ENCODE measurements around the gene SOX10. TPM values are rescaled to one million over a fixed set of nuclear protein-coding genes. Genes with fewer than 3 reads are reported as not detected.

Gene SOX10
- total RNA-seq, 1 donor from 2014 or later, result 0.34 TPM

GRCh38 chr22:37990862-37991261 lies 6.5 kb upstream of the SOX10 start:
- TF ChIP-seq EZH2 (IDR thresholded peaks at IDR 0.05; ENCODE audit: insufficient read depth, low read length), result no peak
- TF ChIP-seq CTCF (IDR thresholded peaks at IDR 0.05; ENCODE audit: insufficient read depth, low read depth, low read length), result no peak

GRCh38 chr22:37990301-37990700 lies 5.9 kb upstream of the SOX10 start:
- H3K9me3 Mint-ChIP-seq (ENCODE audit: unreplicated experiment), result no peaks in the 10 kb centered on the region
- H2AFZ ChIP-seq (ENCODE audit: low read depth, low read length), result no peak overlapping the region
- no peaks in the 10 kb centered on the region for H3K9me3 ChIP-seq (ENCODE audit: insufficient read depth, low read depth, low read length)
- H3K27me3 Mint-ChIP-seq (ENCODE audit: low read depth, unreplicated experiment), result peaks cover 12% of the 10 kb centered on the region
- no peak for DNase-seq (ENCODE audit: low read depth)
- H3K36me3 ChIP-seq (ENCODE audit: insufficient read depth, low read length), result no peaks in the 10 kb centered on the region
- no peak for FAIRE-seq
- TF ChIP-seq CTCF (IDR thresholded peaks at IDR 0.05; ENCODE audit: insufficient read depth, low read depth, low read length) (no peak), EZH2 (IDR thresholded peaks at IDR 0.05; ENCODE audit: insufficient read depth, low read length) (no peak)
- no peaks in the 10 kb centered on the region for H3K4me1 ChIP-seq (ENCODE audit: insufficient read depth, low read length)
- H3K36me3 Mint-ChIP-seq (ENCODE audit: low read depth, unreplicated experiment), result peaks cover 2% of the 10 kb centered on the region
- no peak overlapping the region for H3K4me3 ChIP-seq (ENCODE audit: insufficient read depth, low read depth, low read length)
- H3K4me1 Mint-ChIP-seq (ENCODE audit: low read depth, unreplicated experiment), result no peaks in the 10 kb centered on the region
- no peaks in the 10 kb centered on the region for H3K27me3 ChIP-seq (ENCODE audit: insufficient read depth, low read length)
- H3K4me3 Mint-ChIP-seq (ENCODE audit: unreplicated experiment), result no peak overlapping the region
- H3K27ac ChIP-seq (ENCODE audit: low read depth, low read length), result no peak overlapping the region
- H3K79me2 ChIP-seq (ENCODE audit: insufficient read depth, low read length), result no peaks in the 10 kb centered on the region
- H4K20me1 ChIP-seq (ENCODE audit: insufficient read depth, low read length), result no peaks in the 10 kb centered on the region
- H3K4me2 ChIP-seq (ENCODE audit: low read length), result no peak overlapping the region
- no peak overlapping the region for H3K27ac Mint-ChIP-seq (ENCODE audit: unreplicated experiment)
- no peak overlapping the region for H3K9ac ChIP-seq (ENCODE audit: low read length)

More at GRCh38 chr22:37990862-37991261, 6.5 kb upstream of the SOX10 start:
- Mint-ChIP-seq H3K4me3 (ENCODE audit: unreplicated experiment) (no peak overlapping the region), H3K9me3 (ENCODE audit: unreplicated experiment) (no peaks in the 10 kb centered on the region), H3K27me3 (ENCODE audit: low read depth, unreplicated experiment) (peaks cover 7% of the 10 kb centered on the region), H3K36me3 (ENCODE audit: low read depth, unreplicated experiment) (peaks cover 2% of the 10 kb centered on the region), H3K4me1 (ENCODE audit: low read depth, unreplicated experiment) (no peaks in the 10 kb centered on the region), H3K27ac (ENCODE audit: unreplicated experiment) (no peak overlapping the region)
- no peaks in the 10 kb centered on the region for H3K9me3 ChIP-seq (ENCODE audit: insufficient read depth, low read depth, low read length)
- H3K27ac ChIP-seq (ENCODE audit: low read depth, low read length), result no peak overlapping the region
- H3K9ac ChIP-seq (ENCODE audit: low read length), result no peak overlapping the region
- no peak for FAIRE-seq
- no peaks in the 10 kb centered on the region for H3K36me3 ChIP-seq (ENCODE audit: insufficient read depth, low read length)
- H4K20me1 ChIP-seq (ENCODE audit: insufficient read depth, low read length), result no peaks in the 10 kb centered on the region
- no peaks in the 10 kb centered on the region for H3K79me2 ChIP-seq (ENCODE audit: insufficient read depth, low read length)
- no peaks in the 10 kb centered on the region for H3K27me3 ChIP-seq (ENCODE audit: insufficient read depth, low read length)
- H3K4me2 ChIP-seq (ENCODE audit: low read length), result no peak overlapping the region
- no peak overlapping the region for H2AFZ ChIP-seq (ENCODE audit: low read depth, low read length)
- H3K4me1 ChIP-seq (ENCODE audit: insufficient read depth, low read length), result no peaks in the 10 kb centered on the region
- H3K4me3 ChIP-seq (ENCODE audit: insufficient read depth, low read depth, low read length), result no peak overlapping the region
- DNase-seq (ENCODE audit: low read depth), result no peak

- H3K4me1 ChIP-seq (ENCODE audit: insufficient read depth, low read length), result no peaks in the 10 kb centered on the region
- no peaks in the 10 kb centered on the region for H3K79me2 ChIP-seq (ENCODE audit: insufficient read depth, low read length)
- H3K27ac ChIP-seq (ENCODE audit: low read depth, low read length), result no peak overlapping the region
- H3K4me3 ChIP-seq (ENCODE audit: insufficient read depth, low read depth, low read length), result no peak overlapping the region
- H3K27me3 ChIP-seq (ENCODE audit: insufficient read depth, low read length), result no peaks in the 10 kb centered on the region
- peaks cover 2% of the 10 kb centered on the region for H3K36me3 Mint-ChIP-seq (ENCODE audit: low read depth, unreplicated experiment)
- no peaks in the 10 kb centered on the region for H4K20me1 ChIP-seq (ENCODE audit: insufficient read depth, low read length)
- no peak overlapping the region for H3K4me3 Mint-ChIP-seq (ENCODE audit: unreplicated experiment)
- DNase-seq (ENCODE audit: low read depth) (no peak), FAIRE-seq (no peak)
- H3K36me3 ChIP-seq (ENCODE audit: insufficient read depth, low read length), result no peaks in the 10 kb centered on the region
- peaks cover 12% of the 10 kb centered on the region for H3K27me3 Mint-ChIP-seq (ENCODE audit: low read depth, unreplicated experiment)
- no peaks in the 10 kb centered on the region for H3K9me3 ChIP-seq (ENCODE audit: insufficient read depth, low read depth, low read length)
- H2AFZ ChIP-seq (ENCODE audit: low read depth, low read length), result no peak overlapping the region
- no peak overlapping the region for H3K4me2 ChIP-seq (ENCODE audit: low read length)
- no peak for TF ChIP-seq EZH2 (IDR thresholded peaks at IDR 0.05; ENCODE audit: insufficient read depth, low read length)
- no peak for TF ChIP-seq CTCF (IDR thresholded peaks at IDR 0.05; ENCODE audit: insufficient read depth, low read depth, low read length)
- no peaks in the 10 kb centered on the region for H3K4me1 Mint-ChIP-seq (ENCODE audit: low read depth, unreplicated experiment)
- H3K9me3 Mint-ChIP-seq (ENCODE audit: unreplicated experiment), result no peaks in the 10 kb centered on the region
- H3K27ac Mint-ChIP-seq (ENCODE audit: unreplicated experiment), result no peak overlapping the region
- no peak overlapping the region for H3K9ac ChIP-seq (ENCODE audit: low read length)
Observed at GRCh38 chr22:37989146-37990045, 5.0 kb upstream of the SOX10 start.

Measured in astrocyte (in vitro differentiated cells and primary cell).